SK-N-MC (cell line): ENCODE data around the gene CD300LF.

ENCODE experiments used
- EZH2 ChIP-seq: fragments of 200-600 bp; sonication (generic); IDR thresholded peaks from one replicate; pipeline ENCODE4 v1.6.1; 2017; ENCODE audit warnings: antibody characterized with exemption
- POLR2AphosphoS5 ChIP-seq: IDR thresholded peaks from 2 replicates; pipeline ENCODE4 v1.6.1; 2012; ENCODE audit warnings: mild to moderate bottlenecking, low read depth, low read length, borderline replicate concordance

- TF ChIP-seq EZH2 (no peak), POLR2AphosphoS5 (no peak)
Observed at GRCh38 chr17:74728702-74729075, 16.0 kb upstream of the CD300LF start.
